Stimulated activated CD8-positive, alpha-beta memory T cell treated with anti-CD3 and anti-CD28 coated beads, Interleukin-7, amount 100 ng/mL, for 1 hour (primary cell): ENCODE measurements around the gene CMIP.

Experiments used
- DNase-seq, 2 donors: peaks; one replicate each; pipeline ENCODE4 v3.0.0-alpha.2; 2020; ENCODE audit warnings: low read depth in 2 of 2

Gene CMIP

DNA sequence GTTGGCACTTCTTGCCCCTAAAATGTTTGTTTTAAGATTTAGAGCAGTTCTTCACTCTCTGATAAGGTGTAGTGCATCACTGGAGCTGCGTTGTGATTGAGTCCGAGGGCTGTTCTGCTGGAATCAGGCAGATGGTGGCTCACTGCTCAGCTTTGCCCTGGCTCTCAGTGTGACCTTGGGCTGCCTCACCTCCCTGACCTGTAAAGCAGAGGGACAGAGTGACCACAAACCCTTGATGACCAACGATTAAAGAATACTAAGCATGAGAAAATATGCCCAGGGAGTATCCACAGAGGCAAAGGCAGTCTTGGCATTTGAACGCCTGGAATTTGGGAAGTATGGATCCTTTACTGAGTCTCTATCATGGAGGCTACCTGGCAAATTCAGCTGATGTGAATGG is 18.1 kb downstream of the CMIP start:
- DNase-seq: no peak

DNA sequence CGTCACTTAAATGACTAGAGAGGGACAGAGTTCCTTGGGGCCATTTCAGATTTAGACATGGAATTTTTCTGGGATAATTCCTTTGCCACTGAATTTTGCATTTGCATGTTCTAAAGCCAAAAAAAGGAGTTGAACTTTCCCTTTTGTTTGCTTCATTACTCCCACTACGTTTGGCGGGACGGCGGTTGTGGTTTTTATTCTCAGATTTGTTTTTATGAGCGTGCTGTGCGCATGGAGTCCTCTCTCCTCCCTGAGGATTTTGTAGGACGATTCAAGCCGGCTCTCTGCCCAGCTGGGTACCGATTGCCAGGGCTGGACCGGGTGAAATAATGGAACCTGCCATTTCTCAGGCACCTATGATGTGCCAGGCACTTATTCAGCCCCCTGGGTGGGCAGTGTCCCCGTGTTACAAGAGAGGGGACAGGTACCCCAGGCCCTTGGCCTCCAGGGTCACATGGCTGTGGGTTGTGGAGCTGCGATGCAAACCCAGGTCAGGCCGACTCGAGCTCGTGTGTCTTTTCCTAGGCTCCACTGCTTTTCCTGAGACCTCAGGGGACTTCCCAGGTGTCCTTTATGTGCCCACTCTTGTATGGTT is 18.8 kb downstream of the CMIP start:
- DNase-seq: no peak

DNA sequence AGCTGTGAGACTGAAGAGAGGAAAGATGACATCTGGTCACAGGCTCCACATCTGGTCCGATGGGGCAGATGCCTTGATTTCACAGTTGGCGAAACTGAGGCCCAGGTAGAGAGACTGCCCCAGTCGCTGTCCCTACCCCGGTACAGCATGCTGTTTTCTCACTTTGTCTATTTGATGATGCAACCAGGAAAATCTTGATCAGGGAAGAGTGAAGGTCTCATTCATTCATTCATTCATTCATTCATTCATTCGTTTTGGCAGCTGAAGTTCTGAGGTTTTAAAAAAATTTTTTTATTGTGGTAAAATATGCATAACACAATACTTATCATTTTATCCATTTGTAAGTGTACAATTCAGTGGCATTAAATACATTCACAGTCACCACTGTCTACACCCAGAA is 19.7 kb downstream of the CMIP start:
- DNase-seq: no peak

DNA sequence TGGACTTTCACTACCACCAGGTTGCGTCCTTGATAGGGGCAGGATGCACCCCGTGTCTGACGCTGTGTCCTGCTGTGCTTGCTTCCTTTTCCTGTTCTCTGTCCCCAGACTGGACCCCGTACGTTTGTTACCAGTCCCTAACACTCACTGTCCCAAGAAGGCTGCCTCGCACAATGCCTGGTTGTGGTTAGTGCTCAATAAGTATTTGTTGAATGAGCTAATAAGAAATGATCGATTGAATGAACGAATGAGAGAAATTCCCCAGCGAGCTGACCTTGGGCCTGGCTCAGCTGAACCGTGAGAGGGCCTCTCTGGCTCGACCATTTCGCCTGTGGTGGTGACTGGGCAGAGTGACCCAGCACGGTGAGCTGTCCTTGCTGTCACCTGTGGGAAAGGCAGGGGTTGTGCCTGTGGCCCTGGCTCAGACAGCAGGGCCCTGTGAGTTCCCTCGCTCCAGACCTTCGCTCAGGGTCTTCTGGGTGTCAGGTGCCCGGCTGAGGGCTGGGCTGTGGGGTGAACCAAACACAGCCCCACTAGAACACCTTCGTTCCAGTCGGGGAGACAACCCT is 20.9 kb downstream of the CMIP start:
- no peak for DNase-seq

DNA sequence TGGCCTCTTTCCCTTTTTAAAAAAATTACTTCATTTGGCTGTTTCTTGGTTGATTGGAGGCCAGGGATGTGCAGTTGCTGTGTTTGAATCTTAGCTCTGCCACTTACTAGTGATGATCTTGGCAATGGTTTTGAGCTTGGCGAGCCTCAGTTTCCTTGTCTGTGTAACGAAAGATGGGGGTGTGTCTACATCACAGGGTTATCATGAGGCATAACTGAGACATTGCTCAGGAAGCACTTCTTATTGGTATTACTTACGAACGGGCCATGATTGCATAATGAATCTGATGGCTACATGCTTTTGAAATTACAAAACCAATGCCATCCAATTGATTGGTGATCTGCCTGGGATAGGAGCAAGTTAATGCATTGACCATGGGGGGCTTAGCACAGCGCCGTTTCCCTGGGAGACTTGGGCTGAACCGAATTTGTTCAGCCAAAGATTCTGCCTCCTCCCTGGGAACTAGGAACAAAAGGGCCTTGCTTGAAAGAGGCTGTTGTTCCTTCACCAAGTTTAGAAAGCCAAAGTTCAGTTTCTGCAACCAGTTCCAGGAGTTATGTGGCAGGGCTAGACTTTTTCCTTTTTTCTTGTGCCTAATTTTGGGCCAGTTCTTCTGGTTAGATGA is 21.9 kb downstream of the CMIP start:
- no peak for DNase-seq

DNA sequence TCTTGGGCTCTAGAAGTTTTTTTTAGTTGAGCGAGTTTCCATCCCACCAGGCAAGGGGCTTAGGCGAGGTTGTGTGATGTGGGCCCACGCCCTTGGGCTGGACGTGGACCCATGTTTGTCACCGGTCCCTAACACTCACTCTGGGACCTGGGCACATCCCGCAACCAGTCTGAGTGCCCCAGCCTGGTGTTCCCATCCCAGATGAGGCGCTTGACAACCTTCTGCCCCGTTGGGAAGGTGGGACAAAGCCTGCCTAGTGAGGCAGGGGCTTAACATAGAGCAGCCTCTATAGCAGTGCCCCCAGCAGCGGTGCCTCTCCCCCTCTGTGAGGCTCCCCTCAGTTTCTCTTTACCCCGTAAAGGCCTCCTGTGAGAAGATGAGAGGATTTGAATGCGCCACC is 22.5 kb downstream of the CMIP start:
- DNase-seq: no peak

DNA sequence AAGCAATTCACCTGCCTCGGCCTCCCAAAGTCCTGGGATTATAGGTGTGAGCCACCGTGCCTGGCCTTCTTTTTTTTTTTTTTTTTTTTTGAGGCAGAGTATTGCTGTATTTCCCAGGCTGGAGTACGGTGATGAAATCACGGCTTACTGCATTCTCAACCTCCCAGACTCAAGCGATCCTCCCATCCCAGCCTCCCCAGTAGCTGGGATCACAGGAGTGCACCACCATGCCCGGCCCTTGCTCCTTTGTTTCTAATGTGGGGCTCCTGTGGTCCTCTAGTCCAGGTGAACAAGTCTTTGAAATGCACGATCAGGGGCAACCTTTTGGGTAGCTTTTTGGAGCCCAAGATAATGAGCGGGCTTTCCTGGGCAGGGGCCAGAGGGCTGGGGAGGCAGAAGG is 23.2 kb downstream of the CMIP start:
- no peak for DNase-seq

DNA sequence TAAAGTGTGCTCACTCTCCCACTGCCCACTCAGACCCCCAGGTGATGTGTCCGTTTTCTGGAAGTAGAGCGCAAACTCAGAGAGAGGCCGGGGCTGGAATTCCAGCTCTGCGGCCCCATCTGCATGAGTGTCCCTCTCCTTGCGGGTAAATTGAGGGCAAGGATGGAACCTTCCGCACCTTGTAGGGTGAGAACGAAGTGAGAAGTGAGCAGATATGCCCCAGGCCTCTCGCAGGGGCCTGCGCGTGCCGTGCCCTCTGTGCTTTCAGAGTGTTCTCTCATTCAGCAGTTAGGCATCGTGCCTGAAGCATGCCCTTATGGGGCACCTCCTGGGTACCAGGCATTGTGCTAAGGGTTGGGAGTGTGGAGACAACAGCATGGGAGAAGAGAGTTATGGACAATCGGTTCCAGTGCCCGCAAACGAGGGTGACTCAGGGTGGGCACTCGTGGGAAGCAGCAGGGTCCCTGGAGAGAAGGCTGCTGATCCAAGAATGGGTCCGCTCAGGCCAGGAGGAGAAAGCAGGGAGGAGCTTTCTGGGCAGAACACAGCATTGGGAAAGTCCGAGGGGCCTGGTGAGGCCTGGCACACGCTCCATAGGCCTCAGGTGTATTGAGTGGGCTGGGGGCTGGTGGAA is 23.8 kb downstream of the CMIP start:
- DNase-seq: no peak

DNA sequence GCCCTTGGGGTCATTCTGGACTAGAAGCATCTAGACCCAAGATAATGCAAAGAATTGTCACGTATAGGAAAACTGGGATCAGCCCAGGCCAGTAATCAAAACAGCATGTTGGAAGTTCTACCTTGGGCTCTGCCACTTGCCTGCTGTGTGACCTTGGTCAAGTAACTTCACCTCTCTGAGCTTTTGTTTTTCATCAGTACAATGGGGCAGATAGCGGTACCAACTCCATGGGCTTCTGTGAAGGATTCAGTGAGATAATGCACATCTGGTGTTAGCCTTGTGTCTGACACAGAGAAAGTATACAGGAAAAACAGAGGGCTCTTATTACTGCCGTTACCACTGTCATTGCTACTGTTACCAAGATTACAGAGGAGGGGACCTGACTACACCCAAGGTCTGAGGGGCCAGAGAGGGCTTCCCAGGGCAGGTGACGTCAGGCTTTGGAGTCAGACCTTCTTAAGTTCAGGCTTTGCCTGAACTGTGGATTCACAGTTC is 24.6 kb downstream of the CMIP start:
- no peak for DNase-seq

DNA sequence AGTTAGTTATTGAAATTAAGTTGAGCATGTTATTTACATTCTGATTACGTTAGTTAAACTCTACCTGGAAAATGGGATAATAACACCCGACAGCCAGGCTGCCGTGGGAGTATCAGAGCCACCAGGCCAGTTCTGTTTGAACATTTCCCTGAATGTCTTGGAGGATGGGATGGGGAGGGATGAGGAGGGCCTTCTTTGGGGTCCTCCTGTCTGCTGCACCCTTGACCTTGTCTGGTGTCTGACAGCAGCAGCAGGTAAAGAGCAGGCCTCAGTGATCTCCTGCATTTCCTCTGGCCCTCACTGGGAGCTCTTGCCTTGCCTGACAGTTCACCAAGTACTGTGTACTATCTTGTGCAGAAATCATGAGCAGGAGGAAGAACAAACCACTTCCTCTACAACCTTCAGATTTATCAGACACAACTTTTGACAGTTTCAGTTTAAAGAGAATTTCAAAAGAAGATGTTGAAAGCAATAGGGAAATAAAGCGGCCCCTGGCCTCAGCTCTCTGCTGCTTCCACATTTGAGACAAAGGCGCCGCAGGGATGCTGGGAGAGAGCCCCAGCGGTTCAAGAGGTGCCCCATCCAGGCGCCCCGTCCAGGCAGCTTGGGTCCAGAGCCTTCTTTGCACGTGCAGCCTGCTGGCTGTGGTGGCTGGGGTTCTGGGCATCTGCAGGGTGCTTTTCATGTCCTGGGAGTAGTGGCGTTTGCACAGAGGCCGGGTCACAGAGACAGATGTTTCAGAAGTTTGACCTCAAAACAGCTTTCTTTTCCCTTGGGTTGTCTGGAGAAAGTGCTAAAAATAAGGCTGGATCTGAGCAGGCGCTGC is 25.3 kb downstream of the CMIP start:
- no peak for DNase-seq

DNA sequence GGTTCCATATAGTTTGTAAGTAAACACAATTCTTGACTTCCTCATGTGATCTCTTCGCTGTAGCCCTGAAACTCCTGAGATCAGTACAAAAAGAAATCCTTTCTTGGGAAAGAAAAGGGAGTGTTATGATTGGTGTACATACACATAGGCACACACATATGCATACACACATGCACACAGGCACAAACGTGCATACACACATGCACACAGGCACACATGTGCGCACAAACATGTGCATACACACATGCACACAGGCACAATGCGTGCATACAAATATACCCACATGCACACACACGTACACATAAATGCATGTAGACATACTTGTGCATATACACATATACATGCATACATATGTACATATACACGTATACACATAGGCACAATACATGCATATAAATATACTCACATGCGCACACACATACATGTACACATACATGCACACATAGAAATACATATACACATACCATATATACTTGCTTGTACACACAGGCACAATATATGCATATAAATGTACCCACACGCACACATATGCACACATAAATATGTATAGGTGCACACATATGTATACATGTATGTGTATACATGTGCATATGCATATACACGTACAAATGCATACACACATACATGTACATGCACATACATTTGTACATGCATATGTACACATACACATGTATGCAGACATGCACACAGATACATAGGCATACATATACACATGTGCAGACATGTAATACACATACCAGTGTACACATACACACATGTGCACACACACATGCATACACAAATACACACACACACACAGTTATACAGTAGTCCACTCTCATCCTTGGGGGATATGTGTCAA is 26.4 kb downstream of the CMIP start:
- no peak for DNase-seq

DNA sequence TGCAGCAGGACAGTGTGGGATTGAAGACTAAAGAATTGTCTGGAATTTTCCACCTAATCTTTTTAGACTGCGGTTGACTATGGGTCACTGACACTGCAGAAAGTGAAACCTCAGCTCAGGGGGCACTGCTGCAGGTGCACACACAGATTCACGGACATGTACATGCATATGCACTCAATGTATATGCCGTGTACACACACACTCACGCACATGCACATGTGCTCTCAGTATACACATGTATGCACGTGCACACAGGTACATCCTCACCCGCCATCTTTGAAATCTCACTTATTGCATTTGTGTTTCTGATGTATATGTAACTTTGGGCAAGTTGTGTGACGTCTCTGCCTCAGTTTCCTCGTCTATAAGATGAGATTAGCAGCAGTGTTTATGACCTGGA is 27.3 kb downstream of the CMIP start:
- no peak for DNase-seq

DNA sequence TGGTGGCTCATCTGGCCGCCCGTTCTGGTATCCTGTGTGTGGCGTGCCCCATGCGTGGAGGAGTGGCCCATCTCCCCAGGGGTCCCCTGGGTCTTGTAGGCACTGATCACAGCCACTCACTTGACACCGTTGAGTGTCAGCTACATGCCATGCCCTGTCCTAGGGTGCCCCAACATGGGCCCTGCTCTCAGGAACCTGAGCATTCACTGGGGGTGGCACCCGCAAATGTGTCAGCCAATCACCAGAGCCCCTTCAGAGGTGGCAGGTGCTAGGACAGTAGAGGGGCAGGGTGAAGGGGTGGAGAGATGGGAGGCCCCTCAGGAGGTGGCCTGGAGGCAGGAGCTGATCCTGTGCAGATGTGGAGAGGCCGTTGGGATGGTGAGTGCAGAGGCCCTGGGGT is 27.8 kb downstream of the CMIP start:
- no peak for DNase-seq

DNA sequence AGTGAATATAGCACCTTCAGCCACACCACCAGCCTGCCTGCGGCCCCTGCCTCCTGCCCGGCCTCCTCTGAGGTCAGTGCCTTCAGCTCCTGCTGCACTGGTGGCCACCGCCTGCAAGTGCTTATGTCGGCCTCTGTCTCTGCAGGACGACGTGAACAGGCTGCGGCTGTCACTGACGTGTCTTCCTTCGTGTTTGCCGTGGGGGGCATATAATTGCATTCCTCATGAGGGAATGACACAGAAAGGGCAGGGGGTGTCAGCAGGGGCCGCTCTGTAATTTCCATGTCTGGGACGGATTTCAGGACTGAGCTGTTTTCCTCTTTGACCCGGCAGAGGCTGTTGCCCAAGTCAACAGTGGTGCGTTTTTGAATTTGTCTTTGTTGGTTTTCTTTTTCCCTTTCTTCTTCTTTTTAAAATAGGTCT is 28.5 kb downstream of the CMIP start:
- DNase-seq: no peak

DNA sequence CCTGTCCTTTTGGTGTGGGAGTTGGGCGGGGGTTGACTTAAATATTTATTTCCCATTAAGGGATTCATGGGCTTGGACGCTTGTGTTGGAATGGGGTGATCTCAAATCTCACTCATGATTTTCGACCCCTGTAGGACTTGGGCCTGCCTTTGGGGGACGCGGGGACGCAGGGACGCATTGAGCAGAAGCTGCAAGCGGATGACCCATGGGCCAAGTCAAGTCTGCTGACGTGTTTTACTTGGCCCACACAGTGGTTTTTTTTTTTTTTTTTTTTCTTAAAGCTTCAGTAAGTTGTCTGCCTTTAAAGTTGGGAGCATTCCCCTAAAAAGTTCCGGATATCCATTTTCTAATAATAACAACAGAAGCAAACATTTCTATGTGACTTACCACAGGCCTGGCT is 28.9 kb downstream of the CMIP start:
- DNase-seq: no peak

DNA sequence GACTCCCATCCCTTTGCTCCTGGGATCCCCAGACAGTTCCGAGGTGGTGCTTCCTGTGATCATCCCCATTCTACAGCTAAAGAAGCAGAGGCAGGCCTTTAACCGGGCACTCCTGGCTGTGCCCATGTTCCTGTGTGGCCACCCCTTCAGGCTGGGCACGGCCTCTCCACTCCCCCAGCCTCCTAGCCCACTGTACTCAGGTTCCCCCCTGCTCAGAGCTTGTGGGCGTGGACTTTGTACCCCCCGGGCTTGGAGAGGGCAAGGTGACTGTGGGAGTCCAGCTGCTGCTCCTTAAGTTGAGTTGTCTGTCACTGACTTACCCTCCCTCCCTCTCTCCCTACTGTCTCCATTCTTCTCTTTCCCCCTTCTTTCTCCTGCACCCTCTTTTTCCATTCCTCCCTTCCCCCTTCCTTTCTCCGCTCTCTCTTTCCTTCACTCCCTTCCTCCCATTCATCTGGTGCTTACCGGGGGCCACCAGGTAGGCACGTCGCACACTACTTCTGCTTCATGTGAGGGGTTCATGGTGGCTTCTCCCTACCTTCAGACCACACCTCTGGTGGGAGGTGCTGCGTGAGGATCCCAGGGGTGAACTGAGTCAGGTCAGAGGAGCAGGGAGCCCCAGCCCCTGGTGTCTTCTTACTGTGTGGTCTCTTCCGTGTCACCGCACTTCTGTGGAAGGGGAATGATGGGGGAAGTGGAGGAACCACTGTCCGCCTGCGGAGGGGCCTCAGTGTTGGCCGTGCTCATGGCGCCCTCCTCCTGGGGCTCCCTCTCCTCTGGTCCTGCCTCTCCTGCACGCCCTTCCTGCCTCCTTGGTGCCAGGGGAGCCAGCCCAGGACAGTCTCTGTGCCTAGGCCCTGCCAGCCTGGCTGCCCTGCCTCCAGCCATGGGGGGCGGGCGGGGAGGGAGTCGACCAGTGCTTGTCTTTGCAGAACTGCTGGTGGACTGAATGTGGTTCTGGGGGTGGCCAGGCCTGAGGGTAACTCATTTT is 29.7 kb downstream of the CMIP start:
- DNase-seq: no peak

DNA sequence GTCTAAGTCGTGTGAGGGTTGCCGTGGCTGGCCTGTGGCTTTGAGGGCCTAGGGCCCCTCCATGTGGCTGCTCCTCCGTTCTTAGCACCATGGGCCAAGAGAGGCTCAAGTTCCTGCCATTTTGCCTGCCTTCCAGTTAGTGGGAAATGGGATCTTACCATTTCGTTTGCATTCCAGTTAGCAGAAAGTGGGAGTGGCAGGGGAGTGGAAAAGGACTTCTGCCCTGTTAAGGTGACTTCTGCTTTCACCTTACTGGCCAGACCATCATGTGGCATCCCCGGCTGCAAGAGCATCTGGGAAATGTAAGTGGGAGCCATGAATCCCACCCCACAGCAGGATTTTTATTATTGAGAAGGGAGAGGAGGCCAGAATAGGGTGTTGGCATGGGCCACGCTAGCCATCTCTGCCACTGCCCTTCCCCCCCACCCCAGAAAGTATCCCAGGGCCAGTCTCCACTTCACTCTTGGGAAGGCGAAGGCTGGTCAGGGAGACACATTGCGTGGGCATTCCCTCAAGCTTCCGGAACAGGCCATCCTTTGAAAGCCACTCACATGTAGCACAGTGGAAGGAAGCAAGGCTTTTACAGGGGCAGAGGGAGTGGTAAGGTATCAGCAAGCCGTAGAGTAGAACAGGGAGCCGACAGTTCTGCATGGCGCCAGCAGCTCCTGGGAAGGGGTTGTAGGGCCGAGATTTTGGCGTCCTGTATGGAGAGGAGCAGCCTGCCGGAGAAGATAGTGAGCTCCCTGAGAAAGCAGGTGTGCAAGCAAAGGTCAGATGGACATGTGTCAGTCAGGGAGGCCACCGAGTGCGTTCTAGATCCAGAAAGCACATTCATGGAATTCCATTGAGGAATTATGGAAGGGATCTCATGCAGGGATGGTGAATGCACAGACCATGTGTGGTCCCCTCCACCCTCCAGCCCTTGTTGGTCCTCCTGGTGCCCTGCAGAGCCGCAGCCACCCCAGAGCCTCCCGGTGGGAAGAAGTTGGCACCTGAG is 33.4 kb downstream of the CMIP start:
- DNase-seq: no peak

DNA sequence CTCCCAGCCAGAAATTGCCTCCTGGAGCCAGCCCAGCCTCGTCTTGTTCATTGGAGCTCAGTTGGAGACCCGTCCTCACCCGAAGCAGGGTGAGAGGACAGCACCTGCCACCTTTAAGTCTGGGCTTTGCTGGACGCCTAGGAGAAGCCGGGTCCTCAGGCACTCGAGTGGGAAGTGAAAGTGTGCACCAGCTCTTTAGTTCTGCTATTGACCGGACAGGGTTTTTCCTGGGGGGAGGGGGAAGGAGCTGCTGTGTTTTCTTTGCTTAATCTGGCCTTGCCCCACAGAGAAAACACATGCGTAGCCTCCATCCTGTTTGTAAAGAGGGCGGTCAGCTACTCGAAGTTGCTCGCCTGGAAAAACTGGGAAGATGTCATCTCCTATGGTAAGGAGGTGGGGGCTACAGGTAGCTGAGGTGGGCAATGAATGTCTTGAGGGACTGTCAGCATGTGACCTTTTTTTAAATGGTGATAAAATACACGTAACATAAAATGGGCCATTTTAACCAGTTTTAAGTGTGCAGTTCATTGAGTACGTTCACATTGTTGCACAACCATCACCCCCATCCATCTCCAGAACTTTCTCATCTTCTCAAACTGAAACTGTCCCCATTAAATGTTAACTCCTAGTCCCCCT is 34.4 kb downstream of the CMIP start:
- DNase-seq: no peak
